HepG2 (cell line): ENCODE measurements around the gene EPHA2. TPM values are rescaled to one million over a fixed set of nuclear protein-coding genes. Genes with fewer than 3 reads are reported as not detected.

Experiments used
- ATAC-seq: fragments of 200-7000 bp; cut with Tn5 transposase; 3 replicates; pipeline ENCODE4 v1.9.1; 2020; ENCODE audit warnings: mild to moderate bottlenecking, moderate library complexity
- BruUV-seq: library from RNA; stranded (reverse); fragments of 400-500 nt; replicated peaks from 2 replicates; lab custom pipeline; 2021; lab: Mats Ljungman, UMichigan
- CTCF ChIA-PET: fragments of 300-600 bp; formaldehyde crosslinking; extraction: SDS; loops from one replicate; lab custom pipeline; 2021; ENCODE audit warnings: low total read pairs, inconsistent platforms, low intra/inter-chr PET ratio; lab: Yijun Ruan, JAX
- POLR2A ChIA-PET: fragments of 350-600 bp; sonication (Branson Sonifier 250); formaldehyde crosslinking; loops from one replicate; lab custom pipeline; 2020; ENCODE audit warnings: antibody characterized with exemption, inconsistent platforms; lab: Yijun Ruan, JAX
- DNase-seq: peaks from one replicate; pipeline ENCODE4 v3.0.0-alpha.2; 2015; ENCODE audit warnings: low spot score
- FAIRE-seq: peaks from 3 replicates; lab custom pipeline; 2011; peaks lifted over from hg19 to GRCh38; lab: Jason Lieb, UNC
- H2AFZ ChIP-seq: one replicate; pipeline ENCODE4 v1.6.1; 2011; ENCODE audit warnings: low read length, inconsistent platforms
- H3K27ac ChIP-seq: fragments of 300-600 bp; 3 replicates; pipeline ENCODE4 v1.8.0; 2011; ENCODE audit warnings: mixed run types, mild to moderate bottlenecking, mixed read lengths, low read length, inconsistent platforms; ENCODE audit not compliant: insufficient read depth; ENCODE audit errors: extremely low read length
- H3K27me3 ChIP-seq, 2 experiments: fragments of 200-600 bp in 1 of 2; 2 replicates in 1 of 2; 3 replicates in 1 of 2; pipeline versions ENCODE4 v1.6.0 to v1.8.0; 2011; ENCODE audit warnings: low read length in 2 of 2, mild to moderate bottlenecking in 2 of 2, moderate library complexity in 2 of 2, inconsistent platforms in 1 of 2; ENCODE audit not compliant: insufficient read depth in 2 of 2, control insufficient read depth in 1 of 2
- H3K36me3 ChIP-seq, 2 experiments: fragments of 200-600 bp in 1 of 2; replicated peaks in 1 of 2; 2 replicates in 1 of 2; 3 replicates in 1 of 2; pipeline versions ENCODE4 v1.5.1 to v1.8.0; 2011; ENCODE audit warnings: low read length in 2 of 2, inconsistent platforms in 1 of 2; ENCODE audit not compliant: insufficient read depth in 2 of 2, control insufficient read depth in 1 of 2
- H3K4me1 ChIP-seq: 2 replicates; pipeline ENCODE4 v1.5.1; 2012; ENCODE audit warnings: low read length, inconsistent platforms; ENCODE audit not compliant: insufficient read depth
- H3K4me2 ChIP-seq: 2 replicates; pipeline ENCODE4 v1.6.0; 2011; ENCODE audit warnings: low read depth, low read length, inconsistent platforms
- H3K4me3 ChIP-seq, 3 experiments: fragments of 200-600 bp in 1 of 3; sonication (generic), shearing (Covaris generic) in 1 of 3; replicated peaks in 1 of 3; 2 replicates each; pipeline ENCODE4 v1.5.1; 2011 to 2016; ENCODE audit warnings: low read length in 3 of 3, inconsistent platforms in 2 of 3, low read depth in 2 of 3, mild to moderate bottlenecking in 2 of 3, control low read depth in 1 of 3, mixed read lengths in 1 of 3; ENCODE audit not compliant: insufficient read depth in 1 of 3
- H3K79me2 ChIP-seq: one replicate; pipeline ENCODE4 v1.6.1; 2011; ENCODE audit warnings: low read length, inconsistent platforms; ENCODE audit not compliant: insufficient read depth
- H3K9ac ChIP-seq: 2 replicates; pipeline ENCODE4 v1.6.0; 2011; ENCODE audit warnings: mild to moderate bottlenecking, low read depth, low read length, inconsistent platforms; ENCODE audit not compliant: insufficient read depth
- H3K9me3 ChIP-seq: 2 replicates; pipeline ENCODE4 v1.5.1; 2012; ENCODE audit warnings: mild to moderate bottlenecking, low read length
- H4K20me1 ChIP-seq: 2 replicates; pipeline ENCODE4 v1.6.0; 2011; ENCODE audit warnings: inconsistent platforms, mild to moderate bottlenecking, low read length, moderate library complexity; ENCODE audit not compliant: insufficient read depth
- CEBPB ChIP-seq: IDR thresholded peaks from 2 replicates; pipeline ENCODE4 v1.6.1; 2011; ENCODE audit warnings: low read depth, low read length, improper control_type of control experiment, borderline replicate concordance
- CEBPG ChIP-seq: IDR thresholded peaks from 2 replicates; pipeline ENCODE4 v1.6.1; 2016
- FOSL2 ChIP-seq: sonication (generic); formaldehyde crosslinking; IDR thresholded peaks from 2 replicates; pipeline ENCODE4 v1.4.0; 2020; ENCODE audit warnings: missing genetic modification reagents
- HNRNPL ChIP-seq: fragments of 200-400 bp; formaldehyde crosslinking; IDR thresholded peaks from 2 replicates; pipeline ENCODE4 v1.6.1; 2017; ENCODE audit warnings: mild to moderate bottlenecking, low read depth, low read length
- POGZ ChIP-seq: sonication (generic); formaldehyde crosslinking; IDR thresholded peaks from 2 replicates; pipeline ENCODE4 v1.4.0; 2020; ENCODE audit warnings: mild to moderate bottlenecking, missing genetic modification reagents
- SAP130 ChIP-seq: IDR thresholded peaks from 2 replicates; pipeline ENCODE4 v1.6.1; 2016; ENCODE audit warnings: low read depth
- ZNF263 ChIP-seq: sonication (generic); formaldehyde crosslinking; IDR thresholded peaks from 2 replicates; pipeline ENCODE4 v1.4.0; 2020; ENCODE audit warnings: missing genetic modification reagents
- ZNF605 ChIP-seq: sonication (generic); formaldehyde crosslinking; IDR thresholded peaks from 2 replicates; pipeline ENCODE4 v1.8.0; 2022; ENCODE audit warnings: mild to moderate bottlenecking, missing genetic modification reagents
- WGBS: methylation state at CpG from one replicate; pipeline ENCODE4 v1.1.6; 2017; ENCODE audit warnings: low lambda C conversion rate; 5-methylcytosine and 5-hydroxymethylcytosine counted together
- in situ Hi-C: cut with HindIII; loops from 2 replicates; pipeline ENCODE4 v1.10.0; 2017; ENCODE audit warnings: low pct_unique_long_range_greater_than_20kb; ENCODE audit not compliant: extremely low pct_ligation_motif_present
- intact Hi-C: fragments of 100-400 bp; cut with micrococcal nuclease; formaldehyde crosslinking; loops from one replicate; pipeline ENCODE4 v1.10.0; 2022; ENCODE audit not compliant: unreplicated experiment
- polyA plus RNA-seq, 8 experiments: library from polyadenylated mRNA; depleted of rRNA in 3 of 8; stranded (reverse) in 7 of 8; unstranded in 1 of 8; fragments of >200 nt; fragmentation: Illumina TruSeq in 4 of 8; extraction: Trizol in 4 of 8; gene quantifications; 2 replicates each; pipeline versions ENCODE4 v1.2.1 to v1.2.3, GENCODE V29; 2011 to 2016; ENCODE audit warnings: low read depth in 4 of 8, missing spikeins in 1 of 8, mixed read lengths in 1 of 8; ENCODE audit not compliant: insufficient read depth in 1 of 8
- total RNA-seq, 5 experiments: library from RNA; depleted of rRNA; stranded (reverse); fragments of >200 nt; fragmentation: Illumina TruSeq; extraction: Trizol; gene quantifications; 2 replicates each; pipeline ENCODE4 v1.2.3, GENCODE V29; 2016; ENCODE audit warnings: low read depth in 1 of 5
- TF ChIP-seq, protein P1 (sequence below): sonication (generic); formaldehyde crosslinking; IDR thresholded peaks from 2 replicates; pipeline ENCODE4 v1.9.0; 2022; ENCODE audit warnings: low read depth, missing genetic modification reagents

EPHA2 gene
- total and polyA plus RNA-seq, 2 of the 13 experiments (the other 11 are each of a cell fraction or from before 2014, with no cell fraction given): 33.6 to 53.6 TPM

DNA sequence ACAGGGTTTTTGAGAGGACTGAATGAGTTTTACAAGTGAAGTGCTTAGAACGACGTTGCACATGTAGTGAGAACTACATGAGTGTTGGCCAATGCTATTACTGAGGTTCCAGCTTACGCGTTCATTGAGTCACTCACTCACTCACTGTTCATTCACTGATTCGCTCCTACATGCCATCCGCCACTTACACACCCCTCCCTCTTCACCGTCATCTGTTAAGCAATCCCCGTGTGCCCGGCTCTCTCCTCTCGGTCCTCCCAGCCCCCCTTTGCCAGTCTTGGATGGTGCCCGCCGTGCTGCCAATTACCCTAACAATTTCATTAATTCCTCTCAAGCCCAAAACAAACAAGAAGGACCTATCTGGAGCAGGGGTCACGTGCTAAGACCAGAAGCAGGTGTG lies 27.3 kb upstream of the EPHA2 start:
- peaks cover 84% of the 10 kb centered on the region for H3K4me1 ChIP-seq
- POLR2A ChIA-PET: interaction anchor here (1.6 to 4.5 kb wide), 5 partner anchors 19 to 104 kb away, joined by 3 to 51 read pairs (median 23); partner anchors contain the start of gene EPHA2
- no peak overlapping the region for H3K9ac ChIP-seq
- no peak overlapping the region for H2AFZ ChIP-seq
- in situ Hi-C loops (loop anchor here (5.0 kb wide), 2 partner anchors 36 to 106 kb away; no protein-coding TSS in a partner anchor), intact Hi-C loops (no loop called here)
- no peak overlapping the region for H3K27ac ChIP-seq
- no peaks in the 10 kb centered on the region for H3K27me3 ChIP-seq
- ATAC-seq (no peak), FAIRE-seq (no peak), DNase-seq (no peak)
- BruUV-seq: no TSS peak
- H4K20me1 ChIP-seq: no peaks in the 10 kb centered on the region
- H3K4me2 ChIP-seq: peak overlapping the region; percentile 46
- TF ChIP-seq SAP130 (0 out of 2 replicates have a peak, but pooled peaks have one; percentile 19), FOSL2 (0 out of 2 replicates have a peak, but pooled peaks have one; percentile 28), ZNF263 (CRISPR knock-in tag) (0 out of 2 replicates have a peak, but pooled peaks have one; percentile 35), POGZ (CRISPR knock-in tag) (no peak), HNRNPL (peak; percentile 52; the same call in 1 of the 2 replicates), CEBPG (CRISPR knock-in tag) (peak; percentile 26; the same call in 1 of the 2 replicates), ZNF605 (CRISPR knock-in tag) (no peak), CEBPB (peak; percentile 66; the same call in 1 of the 2 replicates)
- TF ChIP-seq, protein P1, sequence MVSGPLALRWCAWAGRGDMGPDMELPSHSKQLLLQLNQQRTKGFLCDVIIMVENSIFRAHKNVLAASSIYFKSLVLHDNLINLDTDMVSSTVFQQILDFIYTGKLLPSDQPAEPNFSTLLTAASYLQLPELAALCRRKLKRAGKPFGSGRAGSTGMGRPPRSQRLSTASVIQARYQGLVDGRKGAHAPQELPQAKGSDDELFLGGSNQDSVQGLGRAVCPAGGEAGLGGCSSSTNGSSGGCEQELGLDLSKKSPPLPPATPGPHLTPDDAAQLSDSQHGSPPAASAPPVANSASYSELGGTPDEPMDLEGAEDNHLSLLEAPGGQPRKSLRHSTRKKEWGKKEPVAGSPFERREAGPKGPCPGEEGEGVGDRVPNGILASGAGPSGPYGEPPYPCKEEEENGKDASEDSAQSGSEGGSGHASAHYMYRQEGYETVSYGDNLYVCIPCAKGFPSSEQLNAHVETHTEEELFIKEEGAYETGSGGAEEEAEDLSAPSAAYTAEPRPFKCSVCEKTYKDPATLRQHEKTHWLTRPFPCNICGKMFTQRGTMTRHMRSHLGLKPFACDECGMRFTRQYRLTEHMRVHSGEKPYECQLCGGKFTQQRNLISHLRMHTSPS (CRISPR knock-in tag): peak; percentile 58; the same call in 1 of the 2 replicates
- TF ChIP-seq, all 625 proteins: peak for 7
- Histone ChIP-seq H3K9me3 (no peaks in the 10 kb centered on the region), H3K36me3 (no peaks in the 10 kb centered on the region), H3K79me2 (no peaks in the 10 kb centered on the region), H3K4me3 (peak overlapping the region in 1 of 3 experiments; percentile 11; a peak in 1 of 6 replicates)
- CTCF ChIA-PET: no interaction called here
- 14% methylated on average over 13 of the region's 13 CpGs for WGBS
